Tongue (tissue), 2 donors: Measurements from ENCODE around the gene HSD11B1L. TPM values are rescaled to one million over a fixed set of nuclear protein-coding genes. Genes with fewer than 3 reads are reported as not detected.

Source experiments
- DNase-seq: peaks from one replicate; pipeline ENCODE4 v3.0.0-alpha.2; 2015
- total RNA-seq: library from RNA; depleted of rRNA; stranded (reverse); fragments of >200 nt; gene quantifications from one replicate; pipeline ENCODE4 v1.2.3, GENCODE V29; 2014

The HSD11B1L gene, protein sequence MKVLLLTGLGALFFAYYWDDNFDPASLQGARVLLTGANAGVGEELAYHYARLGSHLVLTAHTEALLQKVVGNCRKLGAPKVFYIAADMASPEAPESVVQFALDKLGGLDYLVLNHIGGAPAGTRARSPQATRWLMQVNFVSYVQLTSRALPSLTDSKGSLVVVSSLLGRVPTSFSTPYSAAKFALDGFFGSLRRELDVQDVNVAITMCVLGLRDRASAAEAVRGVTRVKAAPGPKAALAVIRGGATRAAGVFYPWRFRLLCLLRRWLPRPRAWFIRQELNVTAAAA
- total RNA-seq: 6.4 TPM

DNA sequence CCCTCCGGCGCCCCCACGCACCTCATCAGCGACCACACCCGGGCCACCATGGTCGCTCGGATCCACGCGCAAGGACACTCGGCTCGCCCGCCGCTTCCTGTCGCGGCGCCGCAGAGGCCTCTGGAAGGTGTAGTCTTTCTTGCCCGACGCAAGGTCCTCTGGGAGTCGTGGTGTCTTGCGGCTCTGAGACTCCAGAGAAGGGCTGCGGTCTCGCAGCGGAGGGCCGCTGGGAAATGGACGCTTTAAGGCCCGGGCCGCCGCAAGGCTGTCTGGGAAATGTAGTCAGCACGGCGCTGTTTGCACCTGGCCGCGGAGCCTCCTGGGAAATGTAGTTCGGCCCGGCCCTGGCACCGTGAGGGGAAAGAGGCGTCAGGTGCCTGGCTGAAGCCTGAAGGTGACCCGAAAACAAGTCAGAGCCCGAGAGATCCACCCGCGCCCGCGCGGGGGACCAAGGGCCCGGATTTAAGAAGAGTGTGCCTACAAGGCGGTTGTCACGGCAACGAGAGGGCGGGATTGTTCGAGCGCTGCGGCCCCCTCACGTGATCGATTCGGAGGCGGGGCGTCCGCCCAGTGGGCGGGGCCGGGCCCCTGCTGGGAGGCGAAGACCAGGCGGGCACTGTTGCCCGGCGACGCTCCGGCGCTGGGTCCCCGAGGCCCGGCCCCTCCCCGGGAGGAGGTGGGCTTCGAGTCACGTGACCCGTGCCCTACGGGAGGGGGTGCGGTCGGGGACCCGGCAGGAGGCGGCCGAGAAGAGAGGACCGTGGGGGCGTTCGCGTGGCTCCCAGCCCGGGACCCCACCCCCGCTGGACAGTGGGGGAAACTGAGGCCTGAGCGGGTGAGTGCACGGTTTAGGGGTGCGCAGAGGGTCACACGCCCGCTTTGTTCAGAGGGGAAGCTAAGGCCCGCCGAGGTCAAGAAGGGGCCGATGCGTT is at the start of gene HSD11B1L, which contains the start of gene MICOS13:
Gene HSD11B1L (plus strand): TSS at position 591 of the 932 bp plus-strand sequence. CDS start 3,806 bp downstream, outside the sequence.
Gene MICOS13 (minus strand): TSS at position 80 of the 932 bp plus-strand sequence. CDS start 30 bp downstream, at position 50.
- DNase-seq: peak; percentile 100

DNA sequence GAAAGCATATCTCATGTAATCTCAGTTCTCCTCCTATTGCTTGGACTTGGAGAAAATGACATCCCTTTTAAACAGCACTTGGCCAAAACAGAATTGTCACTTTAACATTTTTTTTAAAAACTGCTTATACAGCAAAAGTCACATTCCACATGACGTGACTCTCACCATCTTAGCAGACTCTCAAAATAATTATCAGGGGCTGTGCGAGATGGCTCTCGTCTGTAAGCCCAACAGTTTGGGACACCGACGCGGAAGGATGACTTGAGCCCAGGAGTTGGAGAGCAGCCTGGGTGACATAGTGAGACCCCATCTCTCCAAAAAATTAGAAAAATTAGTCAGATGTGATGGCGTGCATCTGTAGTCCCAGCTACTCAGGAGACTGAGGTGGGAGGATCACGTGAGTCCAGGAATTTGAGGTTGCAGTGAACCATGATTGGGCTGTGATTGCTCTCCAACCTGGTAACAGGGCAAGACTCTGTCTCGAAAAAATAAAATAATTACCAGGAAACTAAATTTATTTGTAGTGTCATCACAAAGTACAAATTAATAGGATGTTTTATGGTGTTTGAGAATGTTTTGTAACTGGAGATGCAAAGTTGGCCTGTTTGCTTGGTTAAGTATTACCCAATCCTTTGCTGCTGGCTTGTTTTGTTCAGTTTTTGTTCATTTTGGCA is 49.1 kb upstream of the HSD11B1L start:
- no peak for DNase-seq

DNA sequence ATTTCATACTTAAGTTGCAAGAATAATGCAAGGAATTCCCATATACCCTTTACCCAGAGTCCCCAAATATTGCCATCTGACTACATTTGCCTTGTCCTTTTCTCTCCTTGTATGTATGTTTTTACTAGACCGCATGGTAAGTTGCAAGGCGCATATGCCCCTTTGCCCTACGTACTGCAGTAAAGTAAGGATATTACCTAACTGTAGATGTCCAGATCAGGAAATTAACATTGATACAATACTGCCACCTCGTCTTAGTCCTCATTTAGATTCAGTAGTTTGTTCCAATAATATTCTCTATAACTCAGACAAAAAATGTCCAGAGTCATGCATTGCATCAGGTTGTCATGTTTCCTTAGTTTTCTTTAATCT is 48.6 kb upstream of the HSD11B1L start:
- DNase-seq: no peak

DNA sequence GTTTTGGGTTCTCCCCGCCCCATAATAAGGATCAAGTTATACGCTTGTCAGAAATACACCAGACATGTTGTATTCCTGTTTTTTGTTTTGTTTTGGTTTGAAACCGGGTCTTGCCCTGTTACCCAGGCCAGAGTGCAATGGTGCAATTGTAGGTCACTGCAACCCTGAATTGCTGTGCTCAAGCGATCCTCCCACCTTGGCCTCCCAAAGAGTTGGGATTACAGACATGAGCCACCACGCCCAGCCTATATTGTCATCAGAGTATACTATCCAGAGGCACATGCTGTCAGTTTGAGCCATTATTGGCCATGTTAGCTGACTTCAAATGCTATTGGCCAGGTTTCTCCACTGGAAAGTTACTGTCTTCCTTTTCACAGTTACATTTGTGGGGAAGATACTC is 48.2 kb upstream of the HSD11B1L start:
- DNase-seq: no peak

DNA sequence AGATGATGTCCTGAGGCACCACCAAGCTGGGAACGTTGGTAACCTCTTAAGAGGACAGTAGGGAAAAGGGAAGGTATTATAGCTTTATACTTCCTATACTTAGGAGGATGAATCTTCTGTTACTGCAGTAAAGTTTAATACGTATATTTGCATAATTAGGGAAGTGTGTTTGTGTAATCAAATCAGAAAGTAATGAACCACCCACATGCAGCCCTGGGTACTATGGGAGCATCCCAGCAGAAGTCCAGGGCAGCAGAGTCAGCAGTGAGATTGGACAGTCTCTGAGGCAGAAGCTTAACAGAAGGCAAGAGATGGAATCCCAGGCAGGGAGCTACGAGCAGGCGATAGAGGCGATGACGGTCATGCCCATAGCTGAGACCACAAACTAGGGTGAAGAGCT is 45.4 kb upstream of the HSD11B1L start:
- DNase-seq: no peak

DNA sequence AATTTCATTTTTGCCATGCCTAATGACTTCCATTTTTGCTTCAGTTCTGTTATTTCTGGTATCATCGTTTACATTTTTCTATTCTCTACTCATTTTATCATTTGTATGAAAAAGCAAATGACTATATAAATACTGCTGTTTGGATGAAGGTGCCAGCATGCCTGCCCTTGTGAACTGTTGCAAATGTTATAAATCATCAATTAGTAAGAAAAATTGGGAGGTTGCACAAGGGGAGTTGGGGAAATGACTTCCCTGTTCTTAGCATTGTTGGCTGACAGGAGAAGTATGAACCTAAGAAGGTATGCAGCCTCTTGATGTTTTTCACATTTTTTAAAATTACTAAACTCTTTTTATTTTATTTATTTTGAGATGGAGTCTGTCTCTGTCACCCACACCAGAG is 42.9 kb upstream of the HSD11B1L start:
- DNase-seq: no peak

DNA sequence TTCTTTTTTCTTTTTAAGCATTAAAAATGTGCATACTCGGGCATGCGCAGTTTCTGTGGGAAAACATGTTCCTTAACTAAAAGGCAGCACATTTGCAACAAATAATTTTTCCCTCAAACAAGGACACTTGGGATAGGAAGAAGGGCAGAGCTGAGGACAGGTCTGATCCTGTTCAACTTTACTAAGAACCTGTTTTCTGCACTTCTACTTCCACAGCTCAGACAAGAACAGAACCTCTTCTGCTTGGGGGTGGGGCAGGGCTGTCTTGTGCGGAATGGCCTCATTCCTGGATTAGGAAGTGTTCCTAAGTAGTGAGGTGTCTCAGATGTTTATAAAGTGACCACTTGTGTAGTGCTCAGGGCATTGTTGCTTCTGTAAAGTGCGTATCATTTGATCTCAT is 39.7 kb upstream of the HSD11B1L start:
- DNase-seq: peak; percentile 41

DNA sequence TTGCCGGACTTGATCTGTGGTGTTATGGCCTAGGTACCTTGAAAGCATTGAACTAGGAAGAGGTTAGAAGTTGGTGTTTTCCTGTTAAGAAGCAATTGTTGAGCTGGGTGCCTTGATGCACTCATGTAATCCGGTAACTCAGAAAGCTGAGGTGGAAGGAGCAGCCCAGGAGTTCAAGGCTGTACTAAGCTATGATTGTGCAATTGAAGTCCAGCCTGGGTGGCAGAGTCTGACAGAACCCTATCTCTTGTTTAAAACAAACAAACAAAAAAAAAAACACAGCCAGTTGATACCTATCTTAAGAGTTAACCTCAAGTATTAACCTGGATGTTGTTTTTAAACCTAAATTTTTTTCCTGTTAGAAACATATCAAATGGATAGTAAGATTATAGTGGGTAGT is 38.6 kb upstream of the HSD11B1L start:
- no peak for DNase-seq

DNA sequence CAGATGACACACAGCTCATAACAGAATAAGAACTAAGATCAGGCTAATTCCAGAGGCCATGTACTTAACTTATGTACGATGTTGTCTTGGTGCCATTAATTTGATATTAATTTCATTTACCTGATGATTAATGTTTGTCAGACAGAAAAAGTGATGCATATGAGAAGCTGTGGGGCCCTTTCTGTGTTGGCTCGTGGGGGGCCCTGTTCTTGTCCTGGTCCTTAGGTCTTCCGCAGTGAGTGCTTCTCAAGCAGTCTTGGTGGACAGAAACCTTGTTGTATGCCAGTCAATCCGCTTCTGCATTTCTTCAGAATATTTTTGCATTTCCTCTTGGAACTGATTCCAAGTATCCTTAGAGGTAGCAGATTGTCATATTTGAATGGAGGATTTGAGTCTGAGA is 37.8 kb upstream of the HSD11B1L start:
- no peak for DNase-seq

DNA sequence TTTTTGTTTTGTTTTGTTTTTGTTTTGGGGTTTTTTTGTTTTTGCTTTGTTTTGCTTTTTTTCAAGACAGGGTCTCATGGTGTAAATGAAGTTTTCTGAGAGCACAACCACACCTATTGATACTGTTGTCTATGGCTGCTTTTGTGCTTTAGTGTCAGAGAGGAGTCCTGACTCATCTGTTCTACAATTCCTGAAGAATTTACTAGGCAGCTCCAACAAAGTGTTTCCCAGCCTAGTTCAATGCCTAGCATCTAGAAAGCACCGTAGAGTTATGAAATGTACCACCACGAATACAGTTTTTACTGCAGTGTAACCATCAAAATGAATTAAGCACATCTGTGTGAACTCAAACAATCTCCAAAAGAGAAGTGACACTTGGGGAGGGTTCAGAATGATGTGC is 36.8 kb upstream of the HSD11B1L start:
- no peak for DNase-seq

DNA sequence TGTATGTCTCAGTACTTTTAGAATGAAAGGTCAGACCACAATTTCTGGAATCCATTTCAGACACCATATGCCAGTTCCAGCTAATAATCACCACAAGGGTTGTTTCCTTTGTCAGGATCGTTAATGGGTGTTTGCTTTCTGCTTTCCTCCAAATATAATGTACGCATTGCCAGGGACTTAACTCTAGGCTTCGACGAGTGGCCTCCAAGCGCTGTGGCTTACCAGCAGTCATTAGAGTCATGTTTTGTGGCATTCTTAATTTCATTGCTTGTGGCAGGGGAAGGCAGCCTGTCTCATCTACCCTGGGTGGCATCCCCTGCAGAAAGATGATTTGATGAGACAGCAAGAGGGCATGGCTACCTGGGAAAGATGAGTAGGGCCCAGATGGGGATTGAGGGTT is 35.4 kb upstream of the HSD11B1L start:
- no peak for DNase-seq

DNA sequence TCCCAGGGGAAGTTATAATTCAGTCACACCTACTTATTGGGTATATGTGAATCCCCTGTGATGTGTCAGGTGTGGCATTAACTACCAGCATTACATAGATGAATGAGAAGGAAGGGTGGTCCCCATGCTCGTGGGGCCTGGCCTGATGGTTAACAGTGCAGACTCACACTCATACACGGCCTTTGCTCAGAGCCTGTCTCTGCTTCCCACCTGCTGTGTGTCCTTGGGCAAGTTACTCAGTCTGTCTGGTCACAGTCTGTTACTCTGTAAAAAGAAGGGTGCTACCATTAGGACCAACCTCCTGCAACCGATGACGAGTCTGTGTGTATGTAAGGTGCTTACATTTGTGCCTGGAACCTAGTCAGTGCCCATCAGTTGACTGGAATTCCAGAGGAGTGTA is 34.1 kb upstream of the HSD11B1L start:
- no peak for DNase-seq

DNA sequence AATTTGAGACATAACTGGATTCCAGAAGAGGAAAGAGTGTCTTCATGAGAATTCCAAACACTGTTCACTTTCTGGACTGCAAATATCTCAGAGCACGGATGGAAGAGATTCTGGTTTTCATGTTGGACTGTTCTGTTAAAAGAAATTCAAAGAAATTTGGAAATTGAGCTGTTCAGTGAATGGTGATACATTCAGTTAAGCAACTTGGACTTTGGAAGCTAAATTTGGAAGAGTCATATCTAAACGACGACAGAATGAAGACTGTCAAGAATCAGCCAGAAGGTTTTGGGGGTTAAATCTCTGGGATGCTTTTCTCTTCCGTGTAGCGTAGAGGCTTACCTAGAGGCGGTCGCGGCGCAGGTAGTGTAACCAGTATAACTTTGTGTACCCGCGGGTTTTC is 32.4 kb upstream of the HSD11B1L start:
- DNase-seq: no peak

DNA sequence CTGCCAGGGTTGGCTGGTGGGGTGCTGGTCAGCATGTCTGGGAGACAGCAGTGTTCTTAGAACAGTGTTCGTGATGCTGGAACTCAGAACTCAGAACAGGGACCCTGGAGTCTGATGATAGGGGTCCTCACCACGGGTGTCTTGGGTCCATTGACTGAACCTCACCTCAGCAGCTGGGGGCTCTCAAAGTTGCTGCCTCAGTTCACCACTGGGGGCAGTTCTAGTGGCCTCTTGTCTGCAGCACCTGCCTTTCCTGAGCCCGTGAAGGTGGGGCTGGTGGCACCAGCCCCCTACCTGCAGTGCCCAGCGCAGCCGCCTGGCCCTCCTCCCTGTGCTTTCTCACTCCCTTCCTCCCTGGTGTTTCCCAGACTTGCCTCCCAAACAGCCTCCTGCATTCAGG is 29.5 kb upstream of the HSD11B1L start:
- DNase-seq: no peak

DNA sequence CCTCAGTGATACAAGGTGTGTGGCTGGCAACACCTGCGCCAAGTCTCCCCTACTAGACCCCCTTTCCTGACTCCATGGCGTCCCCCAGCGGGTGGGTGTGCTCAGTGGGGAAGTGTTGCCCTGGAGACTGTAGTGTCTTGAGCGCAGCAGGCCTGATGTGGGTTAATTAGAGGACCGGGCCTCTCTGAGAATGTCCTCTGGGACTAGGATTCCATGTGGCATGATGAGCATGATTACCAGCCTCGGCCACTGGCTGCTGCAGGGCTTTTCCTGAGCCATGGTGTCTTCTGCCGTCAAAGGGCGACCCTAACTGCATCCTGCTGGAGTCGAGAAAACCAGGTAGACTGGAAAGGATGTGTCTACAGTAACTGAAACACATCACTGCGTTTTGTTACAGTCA is 28.6 kb upstream of the HSD11B1L start:
- no peak for DNase-seq

DNA sequence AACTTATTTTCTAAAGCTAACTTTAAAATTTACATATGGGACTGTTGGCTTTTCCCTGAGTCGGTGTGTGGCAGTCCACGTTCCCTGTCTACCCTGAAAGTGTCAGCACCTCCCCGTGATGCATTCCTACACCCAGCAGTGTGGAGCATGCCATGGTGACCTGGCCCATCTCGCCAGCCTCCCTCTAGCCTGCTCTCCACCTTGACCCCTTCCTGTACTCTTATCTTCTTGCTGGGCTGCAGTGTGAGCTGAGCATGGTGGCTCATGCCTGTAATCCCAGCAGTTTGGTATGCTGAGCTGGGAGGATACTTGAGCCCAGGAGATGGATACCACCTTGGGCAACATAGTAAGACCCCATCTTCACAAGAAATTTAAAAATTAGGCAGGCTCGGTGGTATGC is 25.9 kb upstream of the HSD11B1L start:
- DNase-seq: no peak

DNA sequence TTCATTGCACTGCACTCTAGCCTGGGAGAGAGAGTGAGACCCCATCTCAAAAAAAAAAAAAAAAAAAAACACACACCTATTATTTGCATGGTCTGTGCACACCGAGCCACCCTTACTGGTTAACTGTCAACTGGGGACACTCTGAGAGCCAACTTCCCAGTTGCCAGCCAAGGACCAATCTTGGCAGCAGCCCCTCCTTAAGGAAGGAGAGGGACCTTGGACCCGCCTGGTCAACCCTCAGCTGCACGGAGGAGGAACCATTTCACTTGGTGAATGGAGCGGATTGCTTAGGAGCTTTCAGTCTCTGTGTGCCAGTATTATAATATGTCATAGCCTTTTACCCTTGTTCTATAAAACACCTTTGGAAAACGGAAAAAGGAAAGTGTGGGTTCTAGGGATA is 25.4 kb upstream of the HSD11B1L start:
- no peak for DNase-seq

DNA sequence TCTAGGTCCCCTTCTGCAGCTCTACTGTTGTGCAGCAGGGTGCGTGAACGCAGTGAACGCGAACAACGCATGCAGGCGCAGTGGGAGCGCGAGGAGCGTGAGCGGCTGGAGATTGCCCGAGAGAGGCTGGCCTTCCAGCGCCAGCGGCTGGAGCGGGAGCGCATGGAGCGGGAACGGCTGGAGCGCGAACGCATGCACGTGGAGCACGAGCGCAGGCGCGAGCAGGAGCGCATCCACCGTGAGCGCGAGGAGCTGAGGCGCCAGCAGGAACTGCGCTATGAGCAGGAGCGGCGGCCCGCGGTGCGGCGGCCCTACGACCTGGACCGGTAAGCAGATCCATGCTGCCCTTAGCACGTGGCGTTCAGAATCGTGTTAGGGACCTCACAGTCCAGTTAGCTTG is 19.3 kb upstream of the HSD11B1L start:
- no peak for DNase-seq

DNA sequence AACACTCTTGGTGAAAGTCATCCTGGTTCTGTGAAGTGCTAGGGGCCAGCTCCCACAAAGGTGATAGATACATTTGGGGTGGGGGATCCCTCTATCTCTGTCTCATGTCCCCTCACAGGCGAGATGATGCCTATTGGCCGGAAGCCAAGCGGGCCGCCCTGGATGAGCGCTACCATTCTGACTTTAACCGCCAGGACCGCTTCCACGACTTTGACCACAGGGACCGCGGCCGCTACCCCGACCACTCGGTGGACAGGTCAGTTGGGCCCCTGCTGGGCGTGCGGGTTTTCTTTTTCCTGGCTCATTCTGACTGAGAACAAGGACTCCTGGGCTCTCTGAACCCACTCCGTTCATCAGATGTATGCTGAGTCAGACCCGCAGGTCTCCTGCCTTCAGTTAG is 16.9 kb upstream of the HSD11B1L start:
- no peak for DNase-seq

DNA sequence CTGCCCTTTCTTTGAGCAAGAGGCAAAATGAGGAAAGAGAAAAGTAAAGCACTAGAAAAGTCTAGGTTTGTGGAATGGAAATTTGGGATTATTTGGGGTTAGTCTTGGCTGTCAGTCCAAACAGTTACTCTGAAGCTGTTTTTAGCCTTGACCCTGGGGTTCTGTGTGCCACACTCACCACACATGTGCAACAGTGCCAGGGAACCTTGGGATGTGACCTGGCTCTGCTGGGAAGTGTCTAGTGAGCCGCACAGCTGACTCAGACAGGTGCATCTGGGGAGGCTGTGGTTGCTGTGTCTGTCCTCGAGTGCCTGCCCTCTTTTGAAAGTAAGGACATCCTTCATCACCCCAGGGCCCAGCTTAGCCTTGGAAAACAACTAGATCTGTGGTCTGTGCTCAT is 16.3 kb upstream of the HSD11B1L start:
- DNase-seq: peak; percentile 43

DNA sequence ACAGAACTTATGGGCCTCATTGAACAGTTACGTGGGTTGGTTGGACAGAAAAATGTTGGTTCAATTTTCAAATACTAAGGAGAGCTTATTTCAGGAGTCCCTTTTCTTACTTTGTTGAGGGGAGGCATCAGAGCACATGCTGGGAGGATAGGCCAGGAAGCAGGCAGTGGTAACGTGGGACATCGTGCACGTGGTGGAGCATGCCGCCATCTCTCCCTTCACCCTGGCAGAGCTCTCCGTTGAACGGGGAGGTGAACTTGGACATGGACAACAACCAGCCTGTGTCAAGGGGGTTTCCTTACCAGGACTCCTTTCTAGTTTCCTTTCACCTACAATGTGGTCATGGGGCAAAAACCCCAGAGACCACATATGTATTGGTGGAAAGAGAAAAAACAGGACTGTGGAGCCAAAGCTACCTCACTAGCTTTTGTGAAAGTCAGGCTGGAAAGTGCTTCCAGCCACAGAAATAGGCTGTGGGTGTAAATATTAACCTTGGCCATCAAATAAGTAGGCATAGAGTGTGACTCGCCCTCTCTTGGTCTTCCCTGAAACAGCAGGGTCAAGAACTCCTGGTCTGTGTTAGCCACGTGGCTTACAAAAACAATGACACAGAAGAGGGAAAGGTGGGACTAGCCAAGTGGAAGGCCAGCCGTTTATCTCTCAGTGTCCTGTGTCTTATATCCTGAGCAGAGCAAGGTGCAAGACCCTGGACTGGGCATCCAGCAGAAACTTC is 14.9 kb upstream of the HSD11B1L start:
- DNase-seq: no peak

DNA sequence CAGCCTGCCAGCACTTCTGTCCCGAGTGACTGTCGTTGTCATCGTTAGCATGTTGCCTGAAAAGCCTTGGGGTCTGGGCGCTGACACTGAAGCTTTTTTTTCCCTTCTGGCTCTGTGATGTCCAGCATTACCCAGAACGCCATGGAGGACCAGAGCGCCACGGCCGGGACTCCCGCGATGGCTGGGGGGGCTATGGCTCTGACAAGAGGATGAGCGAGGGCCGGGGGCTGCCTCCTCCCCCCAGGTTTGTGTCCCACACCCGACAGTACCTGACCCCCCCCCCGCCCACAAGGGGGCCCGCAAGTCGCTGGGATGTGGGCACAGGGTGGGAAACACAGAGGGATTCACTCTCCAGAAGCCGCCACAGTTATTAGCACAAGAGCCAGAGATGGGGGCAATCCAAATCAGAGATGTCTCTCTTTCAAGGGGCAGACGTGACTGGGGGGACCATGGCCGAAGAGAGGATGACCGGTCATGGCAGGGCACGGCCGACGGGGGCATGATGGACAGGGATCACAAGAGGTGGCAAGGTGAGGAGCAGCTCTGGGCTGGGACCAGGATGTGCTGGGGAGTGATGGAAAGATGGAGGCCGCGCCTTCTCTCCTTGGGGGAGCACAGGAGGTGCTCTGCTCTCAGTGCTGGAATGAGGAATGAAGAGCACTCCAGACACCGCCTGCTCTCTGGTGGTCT is 13.8 kb upstream of the HSD11B1L start:
- DNase-seq: no peak
